ENCODE data around the gene PLA2G12A. TPM values are rescaled to one million over a fixed set of nuclear protein-coding genes. Genes with fewer than 3 reads are reported as not detected.
A peak's percentile ranks its signal among the peaks of the same experiment; 100 is the strongest.

PLA2G12A gene
- total RNA-seq, 1 experiment from 2014 or later: 20.7 TPM

- ChIA-PET CTCF (no interaction called here), POLR2A (no interaction called here)
- H3K4me3 ChIP-seq (ENCODE audit: low read depth in 2 of 2, low read length in 2 of 2): peak overlapping the region; percentile 78 to 92
- ATAC-seq: peak; percentile 73; the same call in 1 of the 2 replicates
- no peaks in the 10 kb centered on the region for H3K9me3 ChIP-seq (ENCODE audit: control insufficient read depth, insufficient read depth, low read depth, low read length)
- BruUV-seq (replicated peaks): no TSS peak
- in situ Hi-C loops (cut with HindIII; ENCODE audit: low pct_unique_long_range_greater_than_20kb, low sequenced_read_pairs): no loop called here
- no peaks in the 10 kb centered on the region for H3K36me3 ChIP-seq (ENCODE audit: control insufficient read depth, insufficient read depth, low read length)
- H3K4me1 ChIP-seq (ENCODE audit: control insufficient read depth, insufficient read depth, low read length): peaks cover 6% of the 10 kb centered on the region
- no peak for DNase-seq (ENCODE audit: low read depth, low spot score)
- TF ChIP-seq SIN3A (IDR thresholded peaks at IDR 0.05; ENCODE audit: borderline replicate concordance, insufficient read depth, low read depth, low read length) (no peak), POLR2AphosphoS5 (IDR thresholded peaks at IDR 0.05; ENCODE audit: low read depth, low read length) (no peak), TCF7L2 (IDR thresholded peaks at IDR 0.05; ENCODE audit: low read depth, low read length) (no peak)
- TF ChIP-seq, protein P1, sequence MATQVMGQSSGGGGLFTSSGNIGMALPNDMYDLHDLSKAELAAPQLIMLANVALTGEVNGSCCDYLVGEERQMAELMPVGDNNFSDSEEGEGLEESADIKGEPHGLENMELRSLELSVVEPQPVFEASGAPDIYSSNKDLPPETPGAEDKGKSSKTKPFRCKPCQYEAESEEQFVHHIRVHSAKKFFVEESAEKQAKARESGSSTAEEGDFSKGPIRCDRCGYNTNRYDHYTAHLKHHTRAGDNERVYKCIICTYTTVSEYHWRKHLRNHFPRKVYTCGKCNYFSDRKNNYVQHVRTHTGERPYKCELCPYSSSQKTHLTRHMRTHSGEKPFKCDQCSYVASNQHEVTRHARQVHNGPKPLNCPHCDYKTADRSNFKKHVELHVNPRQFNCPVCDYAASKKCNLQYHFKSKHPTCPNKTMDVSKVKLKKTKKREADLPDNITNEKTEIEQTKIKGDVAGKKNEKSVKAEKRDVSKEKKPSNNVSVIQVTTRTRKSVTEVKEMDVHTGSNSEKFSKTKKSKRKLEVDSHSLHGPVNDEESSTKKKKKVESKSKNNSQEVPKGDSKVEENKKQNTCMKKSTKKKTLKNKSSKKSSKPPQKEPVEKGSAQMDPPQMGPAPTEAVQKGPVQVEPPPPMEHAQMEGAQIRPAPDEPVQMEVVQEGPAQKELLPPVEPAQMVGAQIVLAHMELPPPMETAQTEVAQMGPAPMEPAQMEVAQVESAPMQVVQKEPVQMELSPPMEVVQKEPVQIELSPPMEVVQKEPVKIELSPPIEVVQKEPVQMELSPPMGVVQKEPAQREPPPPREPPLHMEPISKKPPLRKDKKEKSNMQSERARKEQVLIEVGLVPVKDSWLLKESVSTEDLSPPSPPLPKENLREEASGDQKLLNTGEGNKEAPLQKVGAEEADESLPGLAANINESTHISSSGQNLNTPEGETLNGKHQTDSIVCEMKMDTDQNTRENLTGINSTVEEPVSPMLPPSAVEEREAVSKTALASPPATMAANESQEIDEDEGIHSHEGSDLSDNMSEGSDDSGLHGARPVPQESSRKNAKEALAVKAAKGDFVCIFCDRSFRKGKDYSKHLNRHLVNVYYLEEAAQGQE (IDR thresholded peaks at IDR 0.05; ENCODE audit: insufficient read depth in 1 of 2, low read depth in 2 of 2, low read length in 1 of 2): no peak
- TF ChIP-seq, protein P2, sequence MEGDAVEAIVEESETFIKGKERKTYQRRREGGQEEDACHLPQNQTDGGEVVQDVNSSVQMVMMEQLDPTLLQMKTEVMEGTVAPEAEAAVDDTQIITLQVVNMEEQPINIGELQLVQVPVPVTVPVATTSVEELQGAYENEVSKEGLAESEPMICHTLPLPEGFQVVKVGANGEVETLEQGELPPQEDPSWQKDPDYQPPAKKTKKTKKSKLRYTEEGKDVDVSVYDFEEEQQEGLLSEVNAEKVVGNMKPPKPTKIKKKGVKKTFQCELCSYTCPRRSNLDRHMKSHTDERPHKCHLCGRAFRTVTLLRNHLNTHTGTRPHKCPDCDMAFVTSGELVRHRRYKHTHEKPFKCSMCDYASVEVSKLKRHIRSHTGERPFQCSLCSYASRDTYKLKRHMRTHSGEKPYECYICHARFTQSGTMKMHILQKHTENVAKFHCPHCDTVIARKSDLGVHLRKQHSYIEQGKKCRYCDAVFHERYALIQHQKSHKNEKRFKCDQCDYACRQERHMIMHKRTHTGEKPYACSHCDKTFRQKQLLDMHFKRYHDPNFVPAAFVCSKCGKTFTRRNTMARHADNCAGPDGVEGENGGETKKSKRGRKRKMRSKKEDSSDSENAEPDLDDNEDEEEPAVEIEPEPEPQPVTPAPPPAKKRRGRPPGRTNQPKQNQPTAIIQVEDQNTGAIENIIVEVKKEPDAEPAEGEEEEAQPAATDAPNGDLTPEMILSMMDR (IDR thresholded peaks at IDR 0.05): no peak
- H3K27me3 ChIP-seq (ENCODE audit: control insufficient read depth, insufficient read depth, low read length): no peaks in the 10 kb centered on the region
- H3K27ac ChIP-seq (ENCODE audit: low read length): peak overlapping the region; percentile 85
- intact Hi-C loops (cut with micrococcal nuclease; ENCODE audit: unreplicated experiment): no loop called here
Observed at GRCh38 chr4:109730619-109731545, 1.0 kb upstream of the PLA2G12A start.

DNA sequence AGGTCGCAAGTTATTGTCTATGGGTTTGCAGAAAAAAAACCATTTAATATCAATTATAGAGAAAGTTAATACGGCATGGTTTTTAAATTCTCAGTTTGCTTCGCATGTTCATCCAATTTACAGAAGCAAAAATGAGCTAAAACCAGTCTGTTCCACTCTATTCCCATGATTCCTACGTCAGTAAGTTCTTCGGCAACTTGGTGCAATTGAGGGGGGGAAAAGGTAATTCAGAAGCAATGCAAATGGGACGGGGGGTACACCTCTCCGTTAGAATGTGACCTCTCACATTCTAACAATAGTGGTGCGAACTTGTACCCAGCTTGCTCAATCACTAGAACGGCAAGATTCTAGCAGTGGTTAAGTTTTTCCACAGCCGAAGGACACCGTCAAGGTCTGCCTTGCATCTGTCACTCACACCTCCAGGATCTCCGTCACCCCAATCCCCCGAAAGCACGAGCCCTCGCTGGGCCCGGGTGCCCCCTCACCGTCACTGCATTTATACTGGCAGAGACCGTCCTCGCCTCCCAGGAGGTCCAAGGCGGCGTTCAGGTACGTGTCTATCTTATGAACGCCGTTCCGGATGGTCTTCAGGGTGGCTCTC lies 653 bp downstream of the PLA2G12A start:
- ATAC-seq (peak; percentile 41; the same call in 1 of the 2 replicates), DNase-seq (ENCODE audit: low read depth, low spot score) (no peak)
- no peaks in the 10 kb centered on the region for H3K27me3 ChIP-seq (ENCODE audit: control insufficient read depth, insufficient read depth, low read length)
- intact Hi-C loops (cut with micrococcal nuclease; ENCODE audit: unreplicated experiment) (no loop called here), in situ Hi-C loops (cut with HindIII; ENCODE audit: low pct_unique_long_range_greater_than_20kb, low sequenced_read_pairs) (no loop called here)
- peak overlapping the region; percentile 54 for H3K27ac ChIP-seq (ENCODE audit: low read length)
- H3K9me3 ChIP-seq (ENCODE audit: control insufficient read depth, insufficient read depth, low read depth, low read length): no peaks in the 10 kb centered on the region
- H3K4me1 ChIP-seq (ENCODE audit: control insufficient read depth, insufficient read depth, low read length): peaks cover 6% of the 10 kb centered on the region
- CTCF ChIA-PET: no interaction called here
- H3K4me3 ChIP-seq (ENCODE audit: low read depth in 2 of 2, low read length in 2 of 2): peak overlapping the region; percentile 76 to 78
- POLR2A ChIA-PET: interaction anchor here (0.6 kb wide), 1 partner anchor 288 kb away, joined by 12 read pairs; no protein-coding TSS in a partner anchor
- H3K36me3 ChIP-seq (ENCODE audit: control insufficient read depth, insufficient read depth, low read length): no peaks in the 10 kb centered on the region
- TF ChIP-seq, protein P2 (IDR thresholded peaks at IDR 0.05): no peak
- TF ChIP-seq POLR2AphosphoS5 (IDR thresholded peaks at IDR 0.05; ENCODE audit: low read depth, low read length): no peak
- TF ChIP-seq, protein P1 (IDR thresholded peaks at IDR 0.05; ENCODE audit: insufficient read depth in 1 of 2, low read depth in 2 of 2, low read length in 1 of 2): no peak
- no peak for TF ChIP-seq SIN3A (IDR thresholded peaks at IDR 0.05; ENCODE audit: borderline replicate concordance, insufficient read depth, low read depth, low read length)
- no peak for TF ChIP-seq TCF7L2 (IDR thresholded peaks at IDR 0.05; ENCODE audit: low read depth, low read length)
- BruUV-seq (replicated peaks): no TSS peak
